ENCODE data around the gene RUNDC3A. TPM values are rescaled to one million over a fixed set of nuclear protein-coding genes. Genes with fewer than 3 reads are reported as not detected.

RUNDC3A gene
- total RNA-seq, 1 donor from 2014 or later = 10.3 TPM

GRCh38 chr17:44266402-44267164 lies 41.8 kb upstream of the RUNDC3A start:
- Mint-ChIP-seq H3K4me1 (ENCODE audit: unreplicated experiment) (peaks cover 5% of the 10 kb centered on the region), H3K4me3 (no peak overlapping the region), H3K9me3 (no peaks in the 10 kb centered on the region), H3K27me3 (peaks cover 25% of the 10 kb centered on the region), H3K36me3 (no peaks in the 10 kb centered on the region), H3K27ac (no peak overlapping the region)
- DNase-seq (ENCODE audit: extremely low spot score, unreplicated experiment) = no peak
- no peak for TF ChIP-seq CTCF (conservative IDR thresholded peaks at IDR 0.05)

GRCh38 chr17:44267165-44267455 lies 41.3 kb upstream of the RUNDC3A start:
- no peak for DNase-seq (ENCODE audit: extremely low spot score, unreplicated experiment)
- Mint-ChIP-seq H3K27me3 (peaks cover 31% of the 10 kb centered on the region), H3K36me3 (no peaks in the 10 kb centered on the region), H3K9me3 (no peaks in the 10 kb centered on the region), H3K27ac (no peak overlapping the region), H3K4me1 (ENCODE audit: unreplicated experiment) (peaks cover 5% of the 10 kb centered on the region), H3K4me3 (no peak overlapping the region)
- TF ChIP-seq CTCF (conservative IDR thresholded peaks at IDR 0.05) = no peak

- peaks cover 32% of the 10 kb centered on the region for H3K27me3 Mint-ChIP-seq
- peaks cover 5% of the 10 kb centered on the region for H3K4me1 Mint-ChIP-seq (ENCODE audit: unreplicated experiment)
- TF ChIP-seq CTCF (conservative IDR thresholded peaks at IDR 0.05) = no peak
- no peak for DNase-seq (ENCODE audit: extremely low spot score, unreplicated experiment)
- H3K27ac Mint-ChIP-seq = no peak within 1 kb of the TSS
- no peaks in the 10 kb centered on the region for H3K36me3 Mint-ChIP-seq
- no peaks in the 10 kb centered on the region for H3K9me3 Mint-ChIP-seq
- no peak within 1 kb of the TSS for H3K4me3 Mint-ChIP-seq
These were observed 40.4 kb upstream of the RUNDC3A start, which contains the start of gene SLC4A1 for GRCh38 chr17:44267818-44268490. Gene SLC4A1, minus strand, starts transcription at chr17:44268135. Its CDS starts 5,269 bp downstream, at chr17:44262866.

GRCh38 chr17:44268709-44269534 lies 39.5 kb upstream of the RUNDC3A start:
- no peak overlapping the region for H3K27ac Mint-ChIP-seq
- DNase-seq (ENCODE audit: extremely low spot score, unreplicated experiment) = no peak
- H3K9me3 Mint-ChIP-seq = no peaks in the 10 kb centered on the region
- H3K27me3 Mint-ChIP-seq = peaks cover 23% of the 10 kb centered on the region
- peaks cover 5% of the 10 kb centered on the region for H3K4me1 Mint-ChIP-seq (ENCODE audit: unreplicated experiment)
- H3K4me3 Mint-ChIP-seq = no peak overlapping the region
- no peaks in the 10 kb centered on the region for H3K36me3 Mint-ChIP-seq
- no peak for TF ChIP-seq CTCF (conservative IDR thresholded peaks at IDR 0.05)

GRCh38 chr17:44269535-44270240 lies 38.7 kb upstream of the RUNDC3A start:
- Mint-ChIP-seq H3K27me3 (peaks cover 26% of the 10 kb centered on the region), H3K36me3 (no peaks in the 10 kb centered on the region), H3K4me3 (no peak overlapping the region), H3K4me1 (ENCODE audit: unreplicated experiment) (peaks cover 5% of the 10 kb centered on the region), H3K9me3 (no peaks in the 10 kb centered on the region), H3K27ac (no peak overlapping the region)
- DNase-seq (ENCODE audit: extremely low spot score, unreplicated experiment) = no peak
- TF ChIP-seq CTCF (conservative IDR thresholded peaks at IDR 0.05) = no peak

All from type B pancreatic cell (in vitro differentiated cells).